Measurements from ENCODE around the gene GLCCI1. TPM values are rescaled to one million over a fixed set of nuclear protein-coding genes. Genes with fewer than 3 reads are reported as not detected.

Gene GLCCI1
- total and polyA plus RNA-seq, 4 donors, result 1.4 to 5.9 (median 4.3) TPM

DNA sequence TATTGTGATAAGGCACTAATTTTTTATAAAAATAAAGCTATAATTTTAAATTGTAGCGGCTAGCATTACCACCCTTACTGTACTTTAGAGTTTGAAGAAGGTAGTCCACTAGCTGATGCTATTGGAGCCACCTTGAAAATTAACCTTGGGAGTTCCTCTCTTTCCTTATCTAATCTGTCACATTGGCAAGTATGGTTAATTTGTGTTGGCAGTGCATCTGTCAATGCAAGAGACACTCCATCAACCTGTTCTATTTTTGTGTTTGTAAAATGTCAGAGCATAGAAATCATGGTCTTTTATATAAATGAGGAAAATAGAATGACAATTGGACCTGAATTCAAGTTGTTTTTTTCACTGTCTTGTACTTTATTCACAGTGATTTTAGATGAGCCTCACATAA lies 20.5 kb downstream of the GLCCI1 start:
- H3K9ac ChIP-seq (ENCODE audit: low read depth in 1 of 2, low read length in 2 of 2), result peak overlapping the region in 1 of 2 donors; percentile 79
- peaks cover 5 to 16% (median 12%) of the 10 kb centered on the region in 4 donors for H3K4me1 ChIP-seq (ENCODE audit: control insufficient read depth in 4 of 4, insufficient read depth in 4 of 4, low read length in 3 of 4)
- no peak overlapping the region for H3K4me3 ChIP-seq (ENCODE audit: low read depth in 1 of 3, low read length in 3 of 3)
- WGBS, result 96% methylated on average over 1 of the region's 1 CpG
- no peak for TF ChIP-seq RXRA (IDR thresholded peaks at IDR 0.05)
- TF ChIP-seq, protein P1, sequence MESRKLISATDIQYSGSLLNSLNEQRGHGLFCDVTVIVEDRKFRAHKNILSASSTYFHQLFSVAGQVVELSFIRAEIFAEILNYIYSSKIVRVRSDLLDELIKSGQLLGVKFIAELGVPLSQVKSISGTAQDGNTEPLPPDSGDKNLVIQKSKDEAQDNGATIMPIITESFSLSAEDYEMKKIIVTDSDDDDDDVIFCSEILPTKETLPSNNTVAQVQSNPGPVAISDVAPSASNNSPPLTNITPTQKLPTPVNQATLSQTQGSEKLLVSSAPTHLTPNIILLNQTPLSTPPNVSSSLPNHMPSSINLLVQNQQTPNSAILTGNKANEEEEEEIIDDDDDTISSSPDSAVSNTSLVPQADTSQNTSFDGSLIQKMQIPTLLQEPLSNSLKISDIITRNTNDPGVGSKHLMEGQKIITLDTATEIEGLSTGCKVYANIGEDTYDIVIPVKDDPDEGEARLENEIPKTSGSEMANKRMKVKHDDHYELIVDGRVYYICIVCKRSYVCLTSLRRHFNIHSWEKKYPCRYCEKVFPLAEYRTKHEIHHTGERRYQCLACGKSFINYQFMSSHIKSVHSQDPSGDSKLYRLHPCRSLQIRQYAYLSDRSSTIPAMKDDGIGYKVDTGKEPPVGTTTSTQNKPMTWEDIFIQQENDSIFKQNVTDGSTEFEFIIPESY (IDR thresholded peaks at IDR 0.05), result no peak
- TF ChIP-seq HNF4G (IDR thresholded peaks at IDR 0.05), result no peak
- TF ChIP-seq TAF1 (conservative IDR thresholded peaks at IDR 0.05), result no peak
- TF ChIP-seq FOXA2 (IDR thresholded peaks at IDR 0.05), result no peak
- TF ChIP-seq, protein P2, sequence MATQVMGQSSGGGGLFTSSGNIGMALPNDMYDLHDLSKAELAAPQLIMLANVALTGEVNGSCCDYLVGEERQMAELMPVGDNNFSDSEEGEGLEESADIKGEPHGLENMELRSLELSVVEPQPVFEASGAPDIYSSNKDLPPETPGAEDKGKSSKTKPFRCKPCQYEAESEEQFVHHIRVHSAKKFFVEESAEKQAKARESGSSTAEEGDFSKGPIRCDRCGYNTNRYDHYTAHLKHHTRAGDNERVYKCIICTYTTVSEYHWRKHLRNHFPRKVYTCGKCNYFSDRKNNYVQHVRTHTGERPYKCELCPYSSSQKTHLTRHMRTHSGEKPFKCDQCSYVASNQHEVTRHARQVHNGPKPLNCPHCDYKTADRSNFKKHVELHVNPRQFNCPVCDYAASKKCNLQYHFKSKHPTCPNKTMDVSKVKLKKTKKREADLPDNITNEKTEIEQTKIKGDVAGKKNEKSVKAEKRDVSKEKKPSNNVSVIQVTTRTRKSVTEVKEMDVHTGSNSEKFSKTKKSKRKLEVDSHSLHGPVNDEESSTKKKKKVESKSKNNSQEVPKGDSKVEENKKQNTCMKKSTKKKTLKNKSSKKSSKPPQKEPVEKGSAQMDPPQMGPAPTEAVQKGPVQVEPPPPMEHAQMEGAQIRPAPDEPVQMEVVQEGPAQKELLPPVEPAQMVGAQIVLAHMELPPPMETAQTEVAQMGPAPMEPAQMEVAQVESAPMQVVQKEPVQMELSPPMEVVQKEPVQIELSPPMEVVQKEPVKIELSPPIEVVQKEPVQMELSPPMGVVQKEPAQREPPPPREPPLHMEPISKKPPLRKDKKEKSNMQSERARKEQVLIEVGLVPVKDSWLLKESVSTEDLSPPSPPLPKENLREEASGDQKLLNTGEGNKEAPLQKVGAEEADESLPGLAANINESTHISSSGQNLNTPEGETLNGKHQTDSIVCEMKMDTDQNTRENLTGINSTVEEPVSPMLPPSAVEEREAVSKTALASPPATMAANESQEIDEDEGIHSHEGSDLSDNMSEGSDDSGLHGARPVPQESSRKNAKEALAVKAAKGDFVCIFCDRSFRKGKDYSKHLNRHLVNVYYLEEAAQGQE (IDR thresholded peaks at IDR 0.05), result no peak
- H3K27me3 ChIP-seq (ENCODE audit: control insufficient read depth in 4 of 4, insufficient read depth in 4 of 4, low read length in 3 of 4), result no peaks in the 10 kb centered on the region
- H3K36me3 ChIP-seq (ENCODE audit: control insufficient read depth in 4 of 4, insufficient read depth in 3 of 4, low read depth in 1 of 4, low read length in 3 of 4), result no peaks in the 10 kb centered on the region
- H3K27ac ChIP-seq (ENCODE audit: low read depth in 1 of 2, low read length in 2 of 2), result peak overlapping the region in 1 of 2 donors; percentile 80
- no peak for DNase-seq (ENCODE audit: low spot score)
- peaks cover 0 to 13% (median 4%) of the 10 kb centered on the region in 4 donors for H3K9me3 ChIP-seq (ENCODE audit: control insufficient read depth in 4 of 4, low read length in 3 of 4)

DNA sequence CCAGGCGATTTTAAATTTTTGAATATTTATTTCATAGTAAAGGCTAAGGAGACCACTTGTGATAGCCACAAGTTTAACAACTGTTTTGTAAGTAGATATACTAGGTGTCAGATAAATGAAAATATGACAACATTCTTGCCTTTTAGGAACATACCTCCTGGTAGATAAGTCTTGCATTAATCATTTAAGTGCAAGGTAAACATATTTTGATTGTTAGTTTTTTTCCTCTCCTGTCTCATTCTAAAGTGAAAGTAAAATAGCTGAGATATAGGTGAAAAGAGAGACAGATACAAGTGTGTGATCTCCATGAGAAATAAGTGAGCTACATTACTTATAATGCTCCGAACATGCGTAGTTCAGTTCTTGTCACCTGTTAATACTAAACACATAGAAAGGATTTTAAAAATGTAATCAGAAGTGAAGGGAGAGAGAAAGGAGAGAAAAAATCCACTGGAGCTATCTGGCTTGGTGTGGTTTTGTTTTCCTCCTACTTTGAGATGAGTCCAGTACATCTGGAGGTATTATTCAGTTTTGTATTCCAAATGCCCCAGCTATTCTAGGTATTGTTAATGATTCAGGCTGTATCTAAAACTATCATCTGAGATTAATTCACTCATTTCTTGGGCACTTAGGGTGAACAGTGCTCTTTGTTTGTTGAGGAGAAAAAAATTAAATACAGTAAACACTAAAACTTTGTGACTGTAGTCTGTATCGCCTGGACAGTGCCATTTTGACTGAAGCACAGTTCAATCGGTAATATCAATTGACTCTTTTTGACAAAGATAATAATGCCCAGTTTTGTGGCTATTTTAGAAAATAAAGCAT lies 21.2 kb downstream of the GLCCI1 start:
- no peak for DNase-seq (ENCODE audit: low spot score)
- peak overlapping the region; percentile 6 to 80 for H3K27ac ChIP-seq (ENCODE audit: low read depth in 1 of 2, low read length in 2 of 2)
- no peaks in the 10 kb centered on the region for H3K27me3 ChIP-seq (ENCODE audit: control insufficient read depth in 4 of 4, insufficient read depth in 4 of 4, low read length in 3 of 4)
- peaks cover 0 to 13% (median 4%) of the 10 kb centered on the region in 4 donors for H3K9me3 ChIP-seq (ENCODE audit: control insufficient read depth in 4 of 4, low read length in 3 of 4)
- peak overlapping the region in 2 of 3 donors; percentile 24 to 30 for H3K4me3 ChIP-seq (ENCODE audit: low read depth in 1 of 3, low read length in 3 of 3)
- H3K36me3 ChIP-seq (ENCODE audit: control insufficient read depth in 4 of 4, insufficient read depth in 3 of 4, low read depth in 1 of 4, low read length in 3 of 4), result no peaks in the 10 kb centered on the region
- TF ChIP-seq YY1 (IDR thresholded peaks at IDR 0.05) (peak; percentile 67), FOXA2 (IDR thresholded peaks at IDR 0.05) (no peak), NR2F2 (IDR thresholded peaks at IDR 0.05) (no peak)
- peak overlapping the region; percentile 22 to 79 for H3K9ac ChIP-seq (ENCODE audit: low read depth in 1 of 2, low read length in 2 of 2)
- WGBS, result 69% methylated on average over 5 of the region's 5 CpGs
- H3K4me1 ChIP-seq (ENCODE audit: control insufficient read depth in 4 of 4, insufficient read depth in 4 of 4, low read length in 3 of 4), result peaks cover 4 to 10% (median 7%) of the 10 kb centered on the region in 4 donors

DNA sequence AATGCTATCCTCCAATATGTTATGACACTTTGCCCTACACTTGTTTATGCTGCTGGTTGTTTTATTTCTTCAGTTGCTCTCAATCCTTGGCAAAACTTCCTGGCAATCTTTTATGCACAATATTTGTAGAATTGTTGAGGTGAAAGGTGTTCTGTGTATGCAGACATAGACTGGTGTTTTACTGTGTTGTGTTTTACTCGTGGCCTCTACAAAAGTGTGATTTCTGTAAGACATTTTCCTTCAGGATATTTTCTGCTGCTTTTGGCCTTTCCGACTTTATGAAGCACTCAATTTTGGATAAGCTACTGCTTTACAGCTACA lies 21.8 kb downstream of the GLCCI1 start:
- peak overlapping the region in 2 of 3 donors; percentile 24 to 30 for H3K4me3 ChIP-seq (ENCODE audit: low read depth in 1 of 3, low read length in 3 of 3)
- no peak overlapping the region for H3K9ac ChIP-seq (ENCODE audit: low read depth in 1 of 2, low read length in 2 of 2)
- WGBS, result 71% methylated on average over 2 of the region's 2 CpGs
- H3K36me3 ChIP-seq (ENCODE audit: control insufficient read depth in 4 of 4, insufficient read depth in 3 of 4, low read depth in 1 of 4, low read length in 3 of 4), result no peaks in the 10 kb centered on the region
- H3K27ac ChIP-seq (ENCODE audit: low read depth in 1 of 2, low read length in 2 of 2), result peak overlapping the region; percentile 6 to 80
- H3K9me3 ChIP-seq (ENCODE audit: control insufficient read depth in 4 of 4, low read length in 3 of 4), result peaks cover 0 to 13% (median 5%) of the 10 kb centered on the region in 4 donors
- H3K4me1 ChIP-seq (ENCODE audit: control insufficient read depth in 4 of 4, insufficient read depth in 4 of 4, low read length in 3 of 4), result peaks cover 3 to 6% (median 4%) of the 10 kb centered on the region in 4 donors
- no peak for DNase-seq (ENCODE audit: low spot score)
- no peaks in the 10 kb centered on the region for H3K27me3 ChIP-seq (ENCODE audit: control insufficient read depth in 4 of 4, insufficient read depth in 4 of 4, low read length in 3 of 4)
- TF ChIP-seq, protein P3, sequence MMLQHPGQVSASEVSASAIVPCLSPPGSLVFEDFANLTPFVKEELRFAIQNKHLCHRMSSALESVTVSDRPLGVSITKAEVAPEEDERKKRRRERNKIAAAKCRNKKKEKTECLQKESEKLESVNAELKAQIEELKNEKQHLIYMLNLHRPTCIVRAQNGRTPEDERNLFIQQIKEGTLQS (IDR thresholded peaks at IDR 0.05), result no peak
- TF ChIP-seq SP1 (IDR thresholded peaks at IDR 0.05) (no peak), NR2F2 (IDR thresholded peaks at IDR 0.05) (no peak), GABPA (IDR thresholded peaks at IDR 0.05 in 1 of 2, conservative IDR thresholded peaks at IDR 0.05 in 1 of 2) (no peak), TAF1 (conservative IDR thresholded peaks at IDR 0.05) (no peak), JUND (IDR thresholded peaks at IDR 0.05) (no peak), YY1 (IDR thresholded peaks at IDR 0.05) (peak; percentile 10), HNF4A (conservative IDR thresholded peaks at IDR 0.05) (no peak), RAD21 (IDR thresholded peaks at IDR 0.05) (no peak), FOXA2 (IDR thresholded peaks at IDR 0.05) (no peak)
- TF ChIP-seq, protein P4, sequence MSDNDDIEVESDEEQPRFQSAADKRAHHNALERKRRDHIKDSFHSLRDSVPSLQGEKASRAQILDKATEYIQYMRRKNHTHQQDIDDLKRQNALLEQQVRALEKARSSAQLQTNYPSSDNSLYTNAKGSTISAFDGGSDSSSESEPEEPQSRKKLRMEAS (IDR thresholded peaks at IDR 0.05), result peak; percentile 3
- TF ChIP-seq, protein P5, sequence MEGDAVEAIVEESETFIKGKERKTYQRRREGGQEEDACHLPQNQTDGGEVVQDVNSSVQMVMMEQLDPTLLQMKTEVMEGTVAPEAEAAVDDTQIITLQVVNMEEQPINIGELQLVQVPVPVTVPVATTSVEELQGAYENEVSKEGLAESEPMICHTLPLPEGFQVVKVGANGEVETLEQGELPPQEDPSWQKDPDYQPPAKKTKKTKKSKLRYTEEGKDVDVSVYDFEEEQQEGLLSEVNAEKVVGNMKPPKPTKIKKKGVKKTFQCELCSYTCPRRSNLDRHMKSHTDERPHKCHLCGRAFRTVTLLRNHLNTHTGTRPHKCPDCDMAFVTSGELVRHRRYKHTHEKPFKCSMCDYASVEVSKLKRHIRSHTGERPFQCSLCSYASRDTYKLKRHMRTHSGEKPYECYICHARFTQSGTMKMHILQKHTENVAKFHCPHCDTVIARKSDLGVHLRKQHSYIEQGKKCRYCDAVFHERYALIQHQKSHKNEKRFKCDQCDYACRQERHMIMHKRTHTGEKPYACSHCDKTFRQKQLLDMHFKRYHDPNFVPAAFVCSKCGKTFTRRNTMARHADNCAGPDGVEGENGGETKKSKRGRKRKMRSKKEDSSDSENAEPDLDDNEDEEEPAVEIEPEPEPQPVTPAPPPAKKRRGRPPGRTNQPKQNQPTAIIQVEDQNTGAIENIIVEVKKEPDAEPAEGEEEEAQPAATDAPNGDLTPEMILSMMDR (IDR thresholded peaks at IDR 0.05; ENCODE audit: low read depth, low read length, missing input control), result no peak

Data from liver (tissue), 9 donors.